ENCODE data around the gene TMEM204. TPM values are rescaled to one million over a fixed set of nuclear protein-coding genes. Genes with fewer than 3 reads are reported as not detected.
A peak's percentile ranks its signal among the peaks of the same experiment; 100 is the strongest.

Gene TMEM204
- total RNA-seq, 2 experiments from 2014 or later: 12.6 to 17.5 TPM

- Mint-ChIP-seq H3K9me3 (ENCODE audit: low read depth) (no peaks in the 10 kb centered on the region), H3K27ac (peak within 1 kb of the TSS; percentile 97), H3K27me3 (no peaks in the 10 kb centered on the region), H3K4me1 (peaks cover 15% of the 10 kb centered on the region), H3K4me3 (peak within 1 kb of the TSS; percentile 92), H3K36me3 (ENCODE audit: low read depth) (peaks cover 15% of the 10 kb centered on the region)
- intact Hi-C loops (cut with DNase I, micrococcal nuclease): loop anchor here (1.0 to 5.0 kb wide), 18 partner anchors 18 to 774 kb away; partner anchors contain the start of genes CLCN7 (in 2 of the 2), CRAMP1 (in 1 of the 2), FAHD1 (in 1 of the 2) and GNPTG (in 1 of the 2)
- CTCF ChIA-PET: interaction anchor here (0.5 to 1.0 kb wide), 4 partner anchors 18 to 520 kb away, joined by 3 to 4 read pairs (median 3); partner anchors contain the start of genes NUBP2 and SPSB3
- DNase-seq (peak; percentile 94), ATAC-seq (peak; percentile 89)
- POLR2A ChIA-PET: interaction anchor here (0.6 to 0.8 kb wide), 2 partner anchors 17 to 73 kb away, joined by 3 to 8 read pairs; partner anchors contain the start of gene UQCC4
Measured at GRCh38 chr16:1492923-1493745, 40.3 kb upstream of the TMEM204 start, which contains the start of gene TELO2. TSS of gene TELO2 (plus strand) at chr16:1493360. CDS start at chr16:1494282, 922 bp downstream.

DNA sequence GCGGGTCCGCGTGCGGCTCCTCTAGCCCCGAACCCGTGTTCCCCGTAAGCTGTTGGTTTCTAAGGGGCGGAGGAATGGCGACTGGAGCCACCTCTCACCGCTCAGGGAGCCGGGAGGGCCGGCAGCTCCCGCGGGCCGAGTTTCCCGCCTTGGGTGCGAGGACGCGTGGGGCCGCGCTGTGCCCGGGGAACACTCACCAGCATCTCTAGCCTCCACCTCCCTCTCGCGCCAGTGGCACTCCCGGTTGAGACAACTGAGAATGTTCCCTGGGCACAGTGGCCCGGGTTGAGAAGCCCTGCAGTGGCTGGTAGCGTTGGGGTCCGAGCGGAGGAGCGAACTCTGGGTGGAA is 39.7 kb upstream of the TMEM204 start:
- DNase-seq: peak; percentile 37
- POLR2A ChIA-PET: interaction anchor here (0.6 to 0.8 kb wide), 2 partner anchors 73 to 355 kb away, joined by 3 to 8 read pairs; partner anchors contain the start of gene UQCC4

DNA sequence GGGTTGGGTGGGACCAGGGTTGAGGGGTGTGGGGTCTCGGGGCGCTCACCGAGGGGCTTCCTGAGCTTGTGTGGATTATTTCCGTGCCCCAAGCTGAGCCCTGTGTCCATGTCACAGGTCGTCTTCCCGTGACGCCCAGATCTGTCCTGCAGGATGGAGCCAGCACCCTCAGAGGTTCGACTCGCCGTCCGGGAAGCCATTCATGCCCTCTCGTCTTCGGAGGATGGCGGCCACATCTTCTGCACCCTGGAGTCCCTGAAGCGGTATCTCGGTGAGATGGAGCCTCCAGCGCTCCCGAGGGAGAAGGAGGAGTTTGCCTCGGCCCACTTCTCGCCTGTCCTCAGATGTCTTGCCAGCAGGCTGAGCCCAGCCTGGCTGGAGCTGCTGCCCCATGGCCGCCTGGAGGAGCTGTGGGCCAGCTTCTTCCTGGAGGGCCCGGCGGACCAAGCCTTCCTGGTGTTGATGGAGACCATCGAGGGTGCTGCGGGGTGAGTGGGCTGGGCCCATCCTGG is 39.3 kb upstream of the TMEM204 start:
- Mint-ChIP-seq H3K9me3 (ENCODE audit: low read depth) (no peaks in the 10 kb centered on the region), H3K4me3 (peak overlapping the region; percentile 92), H3K27ac (peak overlapping the region; percentile 85), H3K4me1 (peaks cover 15% of the 10 kb centered on the region), H3K36me3 (ENCODE audit: low read depth) (peaks cover 17% of the 10 kb centered on the region), H3K27me3 (no peaks in the 10 kb centered on the region)
- ATAC-seq (no peak), DNase-seq (no peak)
- intact Hi-C loops (cut with DNase I, micrococcal nuclease): loop anchor here in 1 of 2 experiments (5.0 kb wide), 1 partner anchor 773 kb away; the partner anchor contains the start of gene RNPS1
- ChIA-PET CTCF (interaction anchor here (0.6 kb wide), 2 partner anchors 22 to 130 kb away, joined by 3 to 4 read pairs; no protein-coding TSS in a partner anchor), POLR2A (interaction anchor here (0.6 kb wide), 1 partner anchor 355 kb away, joined by 3 read pairs; no protein-coding TSS in a partner anchor)

More for the DNA sequence above, 39.7 kb upstream of the TMEM204 start:
- Mint-ChIP-seq H3K9me3 (ENCODE audit: low read depth) (no peaks in the 10 kb centered on the region), H3K36me3 (ENCODE audit: low read depth) (peaks cover 17% of the 10 kb centered on the region), H3K4me3 (peak overlapping the region; percentile 92), H3K27me3 (no peaks in the 10 kb centered on the region), H3K4me1 (peaks cover 15% of the 10 kb centered on the region), H3K27ac (peak overlapping the region; percentile 85)
- intact Hi-C loops (cut with DNase I, micrococcal nuclease): loop anchor here (1.0 to 5.0 kb wide), 18 partner anchors 18 to 774 kb away; partner anchors contain the start of genes CLCN7 (in 2 of the 2), CRAMP1 (in 1 of the 2), FAHD1 (in 1 of the 2) and GNPTG (in 1 of the 2)
- peak; percentile 9 for ATAC-seq
- CTCF ChIA-PET: interaction anchor here (0.6 kb wide), 1 partner anchor 130 kb away, joined by 3 read pairs; no protein-coding TSS in a partner anchor

GRCh38 chr16:1494711-1495110 is 38.8 kb upstream of the TMEM204 start:
- ChIA-PET CTCF (interaction anchor here (0.6 to 0.7 kb wide), 2 partner anchors 22 to 31 kb away, joined by 3 to 4 read pairs; no protein-coding TSS in a partner anchor), POLR2A (no interaction called here)
- intact Hi-C loops (cut with DNase I, micrococcal nuclease): loop anchor here in 1 of 2 experiments (5.0 kb wide), 1 partner anchor 773 kb away; the partner anchor contains the start of gene RNPS1
- H3K4me3 Mint-ChIP-seq: peak overlapping the region; percentile 92
- H3K27ac Mint-ChIP-seq: peak overlapping the region; percentile 42
- DNase-seq (no peak), ATAC-seq (no peak)
- peaks cover 17% of the 10 kb centered on the region for H3K36me3 Mint-ChIP-seq (ENCODE audit: low read depth)
- H3K4me1 Mint-ChIP-seq: peaks cover 15% of the 10 kb centered on the region
- H3K9me3 Mint-ChIP-seq (ENCODE audit: low read depth): no peaks in the 10 kb centered on the region
- H3K27me3 Mint-ChIP-seq: no peaks in the 10 kb centered on the region

DNA sequence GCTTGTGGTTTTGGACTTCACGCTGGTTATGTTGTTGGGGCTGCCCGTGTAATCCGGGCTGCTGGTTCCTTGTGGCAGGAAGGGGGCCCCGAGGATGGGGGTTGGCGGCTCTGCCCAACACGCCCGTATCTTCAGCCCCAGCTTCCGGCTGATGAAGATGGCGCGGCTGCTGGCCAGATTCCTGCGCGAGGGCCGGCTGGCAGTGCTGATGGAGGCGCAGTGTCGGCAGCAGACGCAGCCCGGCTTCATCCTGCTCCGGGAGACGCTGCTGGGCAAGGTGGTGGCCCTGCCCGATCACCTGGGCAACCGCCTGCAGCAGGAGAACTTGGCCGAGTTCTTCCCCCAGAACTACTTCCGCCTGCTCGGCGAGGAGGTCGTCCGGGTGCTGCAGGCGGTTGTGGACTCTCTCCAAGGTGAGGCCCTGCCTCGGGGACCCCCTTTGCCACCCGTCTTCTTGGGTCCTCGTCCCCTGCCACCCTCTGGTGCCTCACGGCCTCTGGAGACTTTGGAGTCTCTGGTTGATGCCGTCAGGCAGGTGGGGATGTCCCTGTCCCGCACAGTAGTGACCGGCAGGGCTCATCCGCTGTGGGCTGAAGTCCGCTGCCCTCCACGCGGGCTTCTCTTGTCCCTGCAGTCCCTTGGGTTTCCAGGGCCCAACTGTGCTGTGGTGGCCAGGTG is 38.1 kb upstream of the TMEM204 start:
- Mint-ChIP-seq H3K27me3 (no peaks in the 10 kb centered on the region), H3K9me3 (ENCODE audit: low read depth) (no peaks in the 10 kb centered on the region), H3K4me3 (peak overlapping the region; percentile 26), H3K36me3 (ENCODE audit: low read depth) (peaks cover 17% of the 10 kb centered on the region), H3K4me1 (peaks cover 15% of the 10 kb centered on the region), H3K27ac (no peak overlapping the region)
- POLR2A ChIA-PET: no interaction called here
- CTCF ChIA-PET: interaction anchor here (0.7 kb wide), 1 partner anchor 32 kb away, joined by 3 read pairs; no protein-coding TSS in a partner anchor
- ATAC-seq: no peak
- intact Hi-C loops (cut with DNase I, micrococcal nuclease): no loop called here
- no peak for DNase-seq

DNA sequence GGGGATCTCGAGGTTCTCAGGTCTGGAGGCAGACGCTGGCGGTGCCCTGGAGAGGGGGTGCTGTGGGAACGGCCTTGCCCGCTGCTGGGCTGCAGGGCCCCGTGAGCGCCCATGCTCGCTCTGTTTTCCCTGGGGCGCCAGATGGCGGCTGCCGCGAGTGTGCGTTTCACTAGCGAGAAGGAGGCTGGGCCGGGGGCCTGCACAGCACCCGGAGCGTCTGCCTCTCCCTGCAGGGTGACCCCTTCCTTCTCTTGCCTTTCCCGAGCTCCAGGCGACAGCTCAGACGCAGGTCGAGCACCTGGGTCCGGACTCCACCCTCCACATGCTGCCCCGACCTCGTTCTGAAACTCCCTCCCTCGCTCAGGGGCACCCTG is 37.6 kb upstream of the TMEM204 start:
- CTCF ChIA-PET: interaction anchor here (0.7 kb wide), 1 partner anchor 137 kb away, joined by 3 read pairs; no protein-coding TSS in a partner anchor
- Mint-ChIP-seq H3K4me1 (peaks cover 15% of the 10 kb centered on the region), H3K27ac (no peak overlapping the region), H3K27me3 (no peaks in the 10 kb centered on the region), H3K9me3 (ENCODE audit: low read depth) (no peaks in the 10 kb centered on the region), H3K36me3 (ENCODE audit: low read depth) (peaks cover 17% of the 10 kb centered on the region), H3K4me3 (no peak overlapping the region)
- no peak for DNase-seq
- intact Hi-C loops (cut with DNase I, micrococcal nuclease): no loop called here
- POLR2A ChIA-PET: interaction anchor here (0.7 kb wide), 1 partner anchor 214 kb away, joined by 3 read pairs; no protein-coding TSS in a partner anchor
- no peak for ATAC-seq

GRCh38 chr16:1496464-1496863 is 37.0 kb upstream of the TMEM204 start:
- Mint-ChIP-seq H3K27ac (no peak overlapping the region), H3K4me1 (peaks cover 15% of the 10 kb centered on the region), H3K4me3 (no peak overlapping the region), H3K27me3 (no peaks in the 10 kb centered on the region), H3K9me3 (ENCODE audit: low read depth) (no peaks in the 10 kb centered on the region), H3K36me3 (ENCODE audit: low read depth) (peaks cover 18% of the 10 kb centered on the region)
- CTCF ChIA-PET: interaction anchor here (0.6 to 0.7 kb wide), 2 partner anchors 68 to 137 kb away, joined by 3 read pairs; no protein-coding TSS in a partner anchor
- ATAC-seq: no peak
- POLR2A ChIA-PET: interaction anchor here (0.7 kb wide), 1 partner anchor 213 kb away, joined by 3 read pairs; no protein-coding TSS in a partner anchor
- intact Hi-C loops (cut with DNase I, micrococcal nuclease): no loop called here
- no peak for DNase-seq

- ATAC-seq (no peak), DNase-seq (no peak)
- Mint-ChIP-seq H3K36me3 (ENCODE audit: low read depth) (peaks cover 20% of the 10 kb centered on the region), H3K9me3 (ENCODE audit: low read depth) (no peaks in the 10 kb centered on the region), H3K27me3 (no peaks in the 10 kb centered on the region), H3K4me1 (peaks cover 15% of the 10 kb centered on the region), H3K27ac (no peak overlapping the region), H3K4me3 (no peak overlapping the region)
- CTCF ChIA-PET: interaction anchor here (0.6 kb wide), 2 partner anchors 69 to 1123 kb away, joined by 3 read pairs; no protein-coding TSS in a partner anchor
- POLR2A ChIA-PET: no interaction called here
- intact Hi-C loops (cut with DNase I, micrococcal nuclease): no loop called here
Measured at GRCh38 chr16:1497014-1497598, 36.4 kb upstream of the TMEM204 start.

DNA sequence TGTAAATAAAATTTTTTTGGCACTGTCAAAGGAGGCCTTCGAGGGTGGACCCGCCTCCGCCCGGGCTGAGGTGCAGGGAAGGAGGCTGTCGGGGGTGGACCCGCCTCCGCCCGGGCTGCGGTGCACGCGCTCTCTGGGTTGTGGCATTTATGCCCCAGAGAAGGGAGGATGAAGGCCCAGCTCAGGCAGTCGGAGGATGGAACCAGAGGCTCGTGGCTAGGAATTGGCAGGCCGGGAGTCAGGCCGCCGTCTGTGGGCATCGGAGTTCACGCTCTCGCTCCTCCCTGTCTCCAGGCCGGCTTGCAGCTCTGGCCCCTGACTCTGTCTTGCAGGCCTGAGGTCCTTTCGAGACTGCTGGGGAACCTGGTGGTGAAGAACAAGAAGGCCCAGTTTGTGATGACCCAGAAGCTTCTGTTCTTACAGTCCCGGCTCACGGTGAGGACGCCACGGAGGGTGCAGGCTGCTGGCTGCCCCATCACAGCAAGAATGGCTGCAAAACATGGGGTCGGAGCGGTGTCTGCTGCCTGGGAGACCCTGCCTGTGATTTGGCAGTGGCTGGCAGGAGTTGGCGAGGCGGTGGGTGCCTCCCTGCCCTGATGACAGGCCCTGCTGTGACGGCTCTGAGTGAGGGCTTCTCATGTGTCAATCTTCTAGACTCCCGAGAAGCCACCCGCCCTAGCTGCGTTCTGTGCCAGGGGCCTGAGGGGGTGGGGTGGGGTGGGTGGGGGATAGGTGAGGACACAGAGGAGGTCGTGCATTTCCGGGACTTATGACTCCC is 34.4 kb upstream of the TMEM204 start:
- no peaks in the 10 kb centered on the region for H3K9me3 Mint-ChIP-seq (ENCODE audit: low read depth)
- no peak for DNase-seq
- no peaks in the 10 kb centered on the region for H3K27me3 Mint-ChIP-seq
- CTCF ChIA-PET: no interaction called here
- no peak for ATAC-seq
- POLR2A ChIA-PET: interaction anchor here (0.7 kb wide), 1 partner anchor 90 kb away, joined by 4 read pairs; no protein-coding TSS in a partner anchor
- H3K27ac Mint-ChIP-seq: no peak overlapping the region
- intact Hi-C loops (cut with DNase I, micrococcal nuclease): no loop called here
- H3K4me3 Mint-ChIP-seq: no peak overlapping the region
- peaks cover 5% of the 10 kb centered on the region for H3K4me1 Mint-ChIP-seq
- H3K36me3 Mint-ChIP-seq (ENCODE audit: low read depth): peaks cover 31% of the 10 kb centered on the region
